GM18517 (cell line): Measurements from ENCODE around the gene USP17L19.
"Not testable (repeated sequence)": the region's sequence is repeated elsewhere in the genome, so short reads cannot be mapped to it uniquely, and the experiment has no call there.

Experiments used
- ATAC-seq: cut with Tn5 transposase; IDR thresholded peaks from one replicate; pipeline ENCODE4 v1.9.1; 2021; ENCODE audit warnings: mild to moderate bottlenecking, moderate library complexity; ENCODE audit not compliant: unreplicated experiment

USP17L19 gene

GRCh38 chr4:9253078-9253477 is at the start of gene USP17L19:
USP17L19 (plus strand) TSS chr4:9253378; CDS start chr4:9253378, 0 bp downstream.
- not testable (repeated sequence) for ATAC-seq

GRCh38 chr4:9210357-9210756 is 42.8 kb upstream of the USP17L19 start, which contains the start of gene USP17L10:
USP17L10 (plus strand) TSS chr4:9210657; CDS start chr4:9210657, 0 bp downstream.
- not testable (repeated sequence) for ATAC-seq

- not testable (repeated sequence) for ATAC-seq
These were observed 38.5 kb upstream of the USP17L19 start for GRCh38 chr4:9214701-9215100.

GRCh38 chr4:9215105-9215504 is 38.1 kb upstream of the USP17L19 start, which contains the start of gene USP17L11:
USP17L11 (plus strand) TSS chr4:9215405; CDS start chr4:9215405, 0 bp downstream.
- not testable (repeated sequence) for ATAC-seq

DNA sequence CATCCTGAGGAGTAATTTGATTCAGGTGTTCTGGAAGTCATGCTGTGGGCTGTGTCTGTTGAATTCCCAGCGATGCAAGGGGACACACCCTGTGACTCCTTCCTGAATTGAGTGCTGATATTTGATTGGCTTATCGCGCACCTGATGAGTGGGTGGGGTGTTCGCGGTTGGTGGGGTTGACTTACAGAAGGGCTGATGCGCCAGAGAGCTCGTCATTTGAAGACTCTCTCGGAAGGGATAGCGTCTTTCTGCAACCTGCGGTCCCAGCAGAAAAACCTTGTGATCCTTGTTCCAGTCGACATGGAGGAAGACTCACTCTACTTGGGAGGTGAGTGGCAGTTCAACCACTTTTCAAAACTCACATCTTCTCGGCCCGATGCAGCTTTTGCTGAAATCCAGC is 33.3 kb upstream of the USP17L19 start, which contains the start of gene USP17L12:
TSS of gene USP17L12 (plus strand) at position 301 of the 400 bp plus-strand sequence. CDS start at position 301, 0 bp downstream.
- not testable (repeated sequence) for ATAC-seq

DNA sequence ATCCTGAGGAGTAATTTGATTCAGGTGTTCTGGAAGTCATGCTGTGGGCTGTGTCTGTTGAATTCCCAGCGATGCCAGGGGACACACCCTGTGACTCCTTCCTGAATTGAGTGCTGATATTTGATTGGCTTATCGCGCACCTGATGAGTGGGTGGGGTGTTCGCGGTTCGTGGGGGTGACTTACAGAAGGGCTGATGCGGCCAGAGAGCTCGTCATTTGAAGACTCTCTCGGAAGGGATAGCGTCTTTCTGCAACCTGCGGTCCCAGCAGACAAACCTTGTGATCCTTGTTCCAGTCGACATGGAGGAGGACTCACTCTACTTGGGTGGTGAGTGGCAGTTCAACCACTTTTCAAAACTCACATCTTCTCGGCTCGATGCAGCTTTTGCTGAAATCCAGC is 28.6 kb upstream of the USP17L19 start, which contains the start of gene USP17L13:
TSS of gene USP17L13 (plus strand) at position 301 of the 400 bp plus-strand sequence. CDS start at position 301, 0 bp downstream.
- not testable (repeated sequence) for ATAC-seq

DNA sequence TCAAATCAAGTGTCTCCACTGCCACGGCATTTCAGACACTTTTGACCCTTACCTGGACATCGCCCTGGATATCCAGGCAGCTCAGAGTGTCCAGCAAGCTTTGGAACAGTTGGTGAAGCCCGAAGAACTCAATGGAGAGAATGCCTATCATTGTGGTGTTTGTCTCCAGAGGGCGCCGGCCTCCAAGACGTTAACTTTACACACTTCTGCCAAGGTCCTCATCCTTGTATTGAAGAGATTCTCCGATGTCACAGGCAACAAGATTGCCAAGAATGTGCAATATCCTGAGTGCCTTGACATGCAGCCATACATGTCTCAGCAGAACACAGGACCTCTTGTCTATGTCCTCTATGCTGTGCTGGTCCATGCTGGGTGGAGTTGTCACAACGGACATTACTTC is 22.9 kb upstream of the USP17L19 start:
- not testable (repeated sequence) for ATAC-seq

GRCh38 chr4:9234085-9234484 is 19.1 kb upstream of the USP17L19 start, which contains the start of gene USP17L15:
USP17L15 (plus strand) TSS chr4:9234385; CDS start chr4:9234385, 0 bp downstream.
- not testable (repeated sequence) for ATAC-seq

DNA sequence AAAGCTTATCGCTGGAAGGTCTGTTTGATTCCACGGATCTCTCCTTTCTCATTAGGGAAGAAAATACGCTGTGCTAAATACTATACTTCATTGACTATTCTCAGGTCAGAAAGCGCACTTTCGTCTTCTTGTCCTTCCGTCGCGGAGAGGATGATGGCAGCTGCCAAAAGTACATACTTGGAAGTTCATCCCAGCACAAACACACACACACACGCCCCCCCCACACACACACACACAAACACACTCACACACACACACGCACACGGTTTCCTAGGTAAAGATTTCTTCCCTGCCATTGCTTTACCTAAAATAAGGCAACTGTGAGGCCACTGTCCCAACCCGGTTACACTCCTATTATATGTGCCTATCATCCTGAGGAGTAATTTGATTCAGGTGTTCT is 14.7 kb upstream of the USP17L19 start:
- ATAC-seq = not testable (repeated sequence)

DNA sequence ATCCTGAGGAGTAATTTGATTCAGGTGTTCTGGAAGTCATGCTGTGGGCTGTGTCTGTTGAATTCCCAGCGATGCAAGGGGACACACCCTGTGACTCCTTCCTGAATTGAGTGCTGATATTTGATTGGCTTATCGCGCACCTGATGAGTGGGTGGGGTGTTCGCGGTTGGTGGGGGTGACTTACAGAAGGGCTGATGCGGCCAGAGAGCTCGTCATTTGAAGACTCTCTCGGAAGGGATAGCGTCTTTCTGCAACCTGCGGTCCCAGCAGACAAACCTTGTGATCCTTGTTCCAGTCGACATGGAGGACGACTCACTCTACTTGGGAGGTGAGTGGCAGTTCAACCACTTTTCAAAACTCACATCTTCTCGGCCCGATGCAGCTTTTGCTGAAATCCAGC is 9.6 kb upstream of the USP17L19 start, which contains the start of gene USP17L17:
TSS of gene USP17L17 (plus strand) at position 301 of the 400 bp plus-strand sequence. CDS start at position 301, 0 bp downstream.
- ATAC-seq = not testable (repeated sequence)

DNA sequence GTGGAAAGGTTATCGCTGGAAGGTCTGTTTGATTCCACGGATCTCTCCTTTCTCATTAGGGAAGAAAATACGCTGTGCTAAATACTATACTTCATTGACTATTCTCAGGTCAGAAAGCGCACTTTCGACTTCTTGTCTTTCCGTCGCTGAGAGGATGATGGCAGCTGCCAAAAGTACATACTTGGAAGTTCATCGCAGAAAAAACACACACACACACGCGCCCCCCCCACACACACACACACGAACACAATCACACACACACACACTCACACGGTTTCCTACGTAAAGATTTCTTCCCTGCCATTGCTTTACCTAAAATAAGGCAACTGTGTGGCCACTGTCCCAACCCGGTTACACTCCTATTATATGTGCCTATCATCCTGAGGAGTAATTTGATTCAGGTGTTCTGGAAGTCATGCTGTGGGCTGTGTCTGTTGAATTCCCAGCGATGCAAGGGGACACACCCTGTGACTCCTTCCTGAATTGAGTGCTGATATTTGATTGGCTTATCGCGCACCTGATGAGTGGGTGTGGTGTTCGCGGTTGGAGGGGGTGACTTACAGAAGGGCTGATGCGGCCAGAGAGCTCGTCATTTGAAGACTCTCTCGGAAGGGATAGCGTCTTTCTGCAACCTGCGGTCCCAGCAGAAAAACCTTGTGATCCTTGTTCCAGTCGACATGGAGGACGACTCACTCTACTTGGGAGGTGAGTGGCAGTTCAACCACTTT is 5.1 kb upstream of the USP17L19 start, which contains the start of gene USP17L18:
TSS of gene USP17L18 (plus strand) at position 678 of the 728 bp plus-strand sequence. CDS start at position 678, 0 bp downstream.
- not testable (repeated sequence) for ATAC-seq

DNA sequence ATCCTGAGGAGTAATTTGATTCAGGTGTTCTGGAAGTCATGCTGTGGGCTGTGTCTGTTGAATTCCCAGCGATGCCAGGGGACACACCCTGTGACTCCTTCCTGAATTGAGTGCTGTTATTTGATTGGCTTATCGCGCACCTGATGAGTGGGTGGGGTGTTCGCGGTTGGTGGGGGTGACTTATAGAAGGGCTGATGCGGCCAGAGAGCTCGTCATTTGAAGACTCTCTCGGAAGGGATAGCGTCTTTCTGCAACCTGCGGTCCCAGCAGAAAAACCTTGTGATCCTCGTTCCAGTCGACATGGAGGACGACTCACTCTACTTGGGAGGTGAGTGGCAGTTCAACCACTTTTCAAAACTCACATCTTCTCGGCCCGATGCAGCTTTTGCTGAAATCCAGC is 4.6 kb downstream of the USP17L19 start, which contains the start of gene USP17L20:
TSS of gene USP17L20 (plus strand) at position 301 of the 400 bp plus-strand sequence. CDS start at position 301, 0 bp downstream.
- ATAC-seq = not testable (repeated sequence)

DNA sequence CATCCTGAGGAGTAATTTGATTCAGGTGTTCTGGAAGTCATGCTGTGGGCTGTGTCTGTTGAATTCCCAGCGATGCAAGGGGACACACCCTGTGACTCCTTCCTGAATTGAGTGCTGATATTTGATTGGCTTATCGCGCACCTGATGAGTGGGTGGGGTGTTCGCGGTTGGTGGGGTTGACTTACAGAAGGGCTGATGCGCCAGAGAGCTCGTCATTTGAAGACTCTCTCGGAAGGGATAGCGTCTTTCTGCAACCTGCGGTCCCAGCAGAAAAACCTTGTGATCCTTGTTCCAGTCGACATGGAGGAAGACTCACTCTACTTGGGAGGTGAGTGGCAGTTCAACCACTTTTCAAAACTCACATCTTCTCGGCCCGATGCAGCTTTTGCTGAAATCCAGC is 9.4 kb downstream of the USP17L19 start, which contains the start of gene USP17L21:
TSS of gene USP17L21 (plus strand) at position 301 of the 400 bp plus-strand sequence. CDS start at position 301, 0 bp downstream.
- not testable (repeated sequence) for ATAC-seq

- ATAC-seq = not testable (repeated sequence)
These were observed 14.1 kb downstream of the USP17L19 start, which contains the start of gene USP17L22 for GRCh38 chr4:9267319-9267718. USP17L22 (plus strand) TSS chr4:9267619; CDS start chr4:9267619, 0 bp downstream.

DNA sequence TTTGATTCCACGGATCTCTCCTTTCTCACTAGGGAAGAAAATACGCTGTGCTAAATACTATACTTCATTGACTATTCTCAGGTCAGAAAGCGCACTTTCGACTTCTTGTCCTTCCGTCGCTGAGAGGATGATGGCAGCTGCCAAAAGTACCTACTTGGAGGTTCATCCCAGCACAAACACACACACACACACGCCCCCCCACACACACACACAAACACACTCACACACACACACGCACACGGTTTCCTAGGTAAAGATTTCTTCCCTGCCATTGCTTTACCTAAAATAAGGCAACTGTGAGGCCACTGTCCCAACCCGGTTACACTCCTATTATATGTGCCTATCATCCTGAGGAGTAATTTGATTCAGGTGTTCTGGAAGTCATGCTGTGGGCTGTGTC is 18.5 kb downstream of the USP17L19 start:
- not testable (repeated sequence) for ATAC-seq
